ENCODE results near the gene TUT1.
A peak's percentile ranks its signal among the peaks of the same experiment; 100 is the strongest.
"Not testable (repeated sequence)": the region's sequence is repeated elsewhere in the genome, so short reads cannot be mapped to it uniquely, and the experiment has no call there.

Gene TUT1

GRCh38 chr11:62591448-62592145 is at the start of gene TUT1:
TUT1 (minus strand) TSS chr11:62591523; CDS start chr11:62591485, 38 bp downstream.
- peak; percentile 98 for DNase-seq

DNA sequence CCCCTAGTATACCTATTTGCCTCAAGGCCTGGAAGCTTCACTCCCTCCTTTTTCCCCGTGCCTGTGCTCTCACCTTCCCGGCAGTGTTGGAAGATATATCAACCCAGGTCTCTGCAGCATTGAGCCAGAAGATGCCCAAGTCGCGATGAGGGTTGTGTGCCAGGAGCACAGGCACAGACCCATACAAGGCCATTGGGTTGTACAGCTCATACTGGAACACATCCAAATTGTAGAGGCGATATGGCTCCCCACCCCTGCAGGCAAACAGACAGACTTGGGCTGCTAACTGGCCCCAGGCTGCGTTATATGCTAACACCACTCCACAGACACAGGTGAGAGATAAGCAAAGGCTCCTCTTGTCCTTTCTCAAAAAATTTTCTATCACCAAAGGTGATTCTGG is 41.2 kb upstream of the TUT1 start:
- no peak for DNase-seq

DNA sequence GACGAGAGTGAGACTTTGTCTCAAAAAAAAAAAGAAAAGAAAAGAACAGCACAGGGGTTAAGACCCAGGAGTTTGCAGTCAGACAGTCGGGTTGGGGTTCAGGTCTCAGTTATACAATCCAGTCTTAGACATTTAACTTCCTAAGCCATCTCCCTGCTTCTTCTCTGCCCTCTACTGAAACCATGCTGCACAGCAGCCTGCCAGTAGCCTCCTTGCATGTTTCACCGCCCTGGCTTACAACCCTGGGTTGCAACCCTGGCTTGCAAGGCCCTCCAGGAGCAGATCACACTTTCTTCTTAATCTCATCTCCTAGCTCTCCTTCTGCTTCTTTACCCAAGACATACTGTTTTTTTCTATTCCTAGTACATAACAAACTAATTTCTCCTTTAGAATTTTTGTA is 36.4 kb upstream of the TUT1 start:
- no peak for DNase-seq

DNA sequence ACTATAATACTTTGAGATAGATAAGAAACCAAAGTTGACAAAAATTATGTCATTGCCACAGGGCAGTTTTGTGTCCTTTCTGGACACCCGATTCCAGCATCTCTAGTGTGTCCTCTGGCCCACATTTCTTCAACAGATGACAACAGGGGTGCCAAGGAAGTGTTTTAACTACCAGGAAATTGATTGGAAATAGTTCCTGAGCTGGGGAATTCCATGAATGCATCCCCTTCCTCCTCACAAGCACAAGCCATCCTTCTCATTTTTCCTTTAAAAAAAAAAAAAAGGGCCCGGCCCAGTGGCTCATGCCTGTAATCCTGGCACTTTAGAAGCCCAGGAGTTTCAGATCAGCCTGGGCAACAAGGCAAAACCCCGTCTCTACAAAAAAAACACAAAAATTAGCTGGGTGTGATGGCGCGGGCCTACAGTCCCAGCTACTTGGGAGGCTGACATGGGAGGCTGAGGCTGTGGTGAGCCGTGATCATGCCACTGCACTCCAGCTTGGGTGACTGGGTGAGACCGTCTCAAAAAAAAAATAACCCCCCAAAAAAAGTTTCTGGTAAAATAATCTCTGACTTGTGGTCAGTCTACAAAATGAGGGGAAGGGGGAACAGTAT is 31.3 kb upstream of the TUT1 start:
- peak; percentile 10 for DNase-seq

DNA sequence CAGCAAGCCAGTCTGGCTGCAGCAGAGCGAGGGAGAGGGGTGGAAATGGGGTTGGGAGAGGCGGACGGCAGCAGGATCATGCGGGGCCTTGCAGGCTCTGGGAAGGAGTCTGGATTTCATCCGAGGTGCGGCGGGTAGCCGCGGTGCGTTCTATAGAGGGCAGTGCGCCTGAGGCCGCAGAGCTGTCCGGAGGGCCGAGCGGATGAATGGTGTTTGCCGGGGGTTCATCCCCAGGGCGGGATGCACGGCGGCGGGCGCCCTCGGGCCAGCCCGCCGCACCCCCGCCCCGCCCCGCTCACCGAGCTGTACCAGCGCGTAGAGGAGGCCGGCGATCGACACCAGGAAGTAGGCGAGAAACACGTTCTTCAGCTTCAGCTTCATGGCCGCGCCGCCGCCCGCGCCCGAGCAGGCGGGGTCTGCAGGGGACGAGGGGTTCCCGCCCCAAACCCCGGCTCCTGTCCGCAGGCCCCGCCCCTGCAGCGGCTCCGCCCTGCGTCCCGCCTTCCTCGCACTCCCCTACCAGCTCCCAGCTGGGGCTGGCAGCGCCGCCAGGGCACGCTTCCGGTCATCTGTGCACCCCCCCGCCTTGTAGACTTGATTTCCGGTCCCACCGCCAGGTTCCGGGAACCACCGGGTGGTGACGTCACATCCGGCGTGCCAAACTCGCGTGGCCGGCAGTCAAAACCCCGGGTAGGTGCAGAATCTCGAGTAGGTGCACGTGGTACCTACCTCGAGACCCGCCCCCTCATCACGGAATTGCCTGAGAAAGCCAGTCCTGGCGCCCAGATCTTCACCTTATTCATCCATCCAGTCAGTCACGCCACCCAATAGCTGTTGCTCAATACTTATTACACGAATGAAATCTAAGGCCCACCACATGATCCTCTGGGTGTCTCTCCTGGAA is 30.5 kb upstream of the TUT1 start, which contains the start of gene B3GAT3:
TSS of gene B3GAT3 (minus strand) at position 420 of the 904 bp plus-strand sequence. CDS start at position 381, 39 bp downstream.
- DNase-seq = peak; percentile 97

- DNase-seq = no peak
Measured at GRCh38 chr11:62621027-62621566, 29.8 kb upstream of the TUT1 start.

DNA sequence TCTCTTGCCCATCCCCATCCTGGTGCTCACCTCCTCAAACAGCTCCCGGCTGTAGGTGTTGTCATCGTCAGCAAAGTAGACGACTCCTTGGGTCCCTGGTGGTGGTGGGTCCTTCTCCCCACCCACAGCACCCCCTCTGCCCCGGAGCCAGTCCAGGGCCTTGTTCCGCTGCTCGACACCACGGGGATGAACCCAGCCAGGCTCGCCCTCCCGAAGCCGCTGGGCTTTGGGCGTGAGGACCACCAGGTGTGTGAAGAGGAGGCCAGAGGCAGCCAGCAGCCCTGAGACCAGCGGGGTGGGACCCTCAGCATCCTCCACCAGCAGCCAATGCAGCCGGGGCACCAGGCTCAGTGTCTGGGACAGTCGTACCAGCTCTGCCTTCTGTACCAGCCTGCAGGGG is 25.6 kb upstream of the TUT1 start:
- not testable (repeated sequence) for DNase-seq

- no peak for DNase-seq
Measured at GRCh38 chr11:62615521-62615920, 24.2 kb upstream of the TUT1 start.

DNA sequence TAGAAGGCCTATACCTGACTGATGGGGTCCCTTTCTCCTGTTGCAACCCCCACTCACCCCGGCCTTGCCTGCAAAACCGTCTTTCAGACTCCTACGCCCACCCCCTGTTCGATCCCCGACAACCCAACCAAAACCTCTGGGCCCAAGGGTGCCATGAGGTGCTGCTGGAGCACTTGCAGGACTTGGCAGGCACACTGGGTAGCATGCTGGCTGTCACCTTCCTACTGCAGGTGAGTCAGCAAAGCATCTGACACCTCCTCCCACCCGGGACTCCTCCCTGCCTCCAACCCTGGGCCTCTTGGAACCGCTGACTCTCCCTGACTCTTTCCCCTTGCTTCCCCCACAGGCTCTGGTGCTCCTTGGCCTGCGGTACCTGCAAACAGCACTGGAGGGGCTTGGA is 23.0 kb upstream of the TUT1 start:
- DNase-seq = no peak

GRCh38 chr11:62613291-62613778 is 22.0 kb upstream of the TUT1 start:
- no peak for DNase-seq

DNA sequence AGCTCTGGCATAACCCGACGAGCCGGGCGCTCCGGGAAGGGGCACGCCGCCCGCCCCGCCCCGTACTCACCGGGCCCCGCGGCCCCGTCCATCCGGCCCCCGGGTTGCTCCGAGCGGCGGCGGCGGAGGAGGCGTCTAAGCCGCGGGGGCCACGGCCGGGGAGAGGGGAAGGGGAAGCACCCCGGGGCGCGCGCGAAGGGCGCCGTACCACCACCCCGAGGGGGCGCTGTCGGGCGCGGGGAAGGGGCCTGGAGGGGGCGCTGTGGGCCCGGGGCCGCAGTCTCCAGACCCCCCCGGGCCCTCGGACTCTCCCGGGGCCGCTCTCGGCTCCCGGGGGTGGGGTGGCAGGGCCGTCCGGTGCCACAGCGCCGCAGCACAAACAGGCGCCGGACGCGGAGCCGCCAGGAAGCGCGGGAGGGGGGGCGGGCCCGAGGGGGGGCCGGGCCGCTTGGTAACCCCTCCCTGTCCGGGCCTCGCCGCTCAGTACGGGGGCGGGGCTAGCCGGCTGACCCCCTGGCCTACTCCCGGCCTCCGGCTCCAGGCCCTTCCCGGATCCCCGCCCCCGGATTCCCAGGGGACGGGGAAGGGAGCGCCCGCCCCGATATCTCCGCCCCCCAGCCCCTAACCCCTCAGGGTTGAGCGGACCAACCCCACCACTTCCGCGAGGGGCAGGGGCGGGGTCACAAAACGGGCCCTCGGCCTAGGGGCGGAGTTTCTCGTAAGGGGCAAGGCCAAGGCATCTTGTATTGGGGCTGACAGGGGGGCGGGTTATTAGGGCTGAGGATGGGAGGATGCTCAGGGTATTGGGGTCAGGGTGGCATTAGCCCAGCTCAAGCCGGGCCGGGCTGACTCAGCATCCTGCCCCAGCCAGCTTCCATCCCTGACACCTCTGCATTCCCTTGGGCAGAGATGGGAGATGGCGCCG is 21.3 kb upstream of the TUT1 start, which contains the start of the genes EML3 and ROM1:
TSS of gene EML3 (minus strand) at position 410 of the 925 bp plus-strand sequence. CDS start at position 92, 318 bp downstream.
TSS of gene ROM1 (plus strand) at position 892 of the 925 bp plus-strand sequence. CDS start at position 917, 25 bp downstream.
- DNase-seq = peak; percentile 76

DNA sequence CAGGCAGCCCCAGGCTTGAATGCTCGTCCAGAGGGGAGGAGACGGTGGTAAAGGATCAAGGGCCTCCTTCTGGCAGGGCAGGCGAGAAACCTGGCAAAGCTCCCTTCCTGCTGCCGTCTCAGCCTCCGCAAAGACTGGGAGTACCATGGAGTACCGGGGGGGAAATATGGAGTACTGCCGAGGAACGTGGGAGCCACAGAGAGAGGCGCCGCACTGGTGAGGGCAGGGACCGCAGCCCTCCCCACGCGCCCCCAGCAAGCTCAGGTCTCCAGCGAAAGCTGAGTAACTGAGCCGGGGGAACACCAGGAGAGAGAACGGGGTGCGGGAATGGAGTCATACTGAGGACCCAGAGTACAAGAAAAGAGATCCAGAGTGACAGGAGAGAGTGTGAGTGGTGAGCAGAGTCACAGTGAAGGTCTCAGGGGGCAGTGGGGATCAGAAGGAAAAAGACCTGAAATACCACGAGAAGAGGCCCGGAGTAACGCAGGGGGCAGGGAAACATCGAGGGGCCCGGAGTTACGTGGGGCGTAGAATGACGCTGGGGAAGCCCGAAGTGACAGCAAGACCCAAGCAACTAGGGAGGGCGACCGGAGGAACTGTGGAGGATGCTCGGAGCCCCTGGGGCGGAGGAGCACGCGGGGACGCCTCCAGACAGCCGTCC is 20.5 kb upstream of the TUT1 start:
- DNase-seq = peak; percentile 65

DNA sequence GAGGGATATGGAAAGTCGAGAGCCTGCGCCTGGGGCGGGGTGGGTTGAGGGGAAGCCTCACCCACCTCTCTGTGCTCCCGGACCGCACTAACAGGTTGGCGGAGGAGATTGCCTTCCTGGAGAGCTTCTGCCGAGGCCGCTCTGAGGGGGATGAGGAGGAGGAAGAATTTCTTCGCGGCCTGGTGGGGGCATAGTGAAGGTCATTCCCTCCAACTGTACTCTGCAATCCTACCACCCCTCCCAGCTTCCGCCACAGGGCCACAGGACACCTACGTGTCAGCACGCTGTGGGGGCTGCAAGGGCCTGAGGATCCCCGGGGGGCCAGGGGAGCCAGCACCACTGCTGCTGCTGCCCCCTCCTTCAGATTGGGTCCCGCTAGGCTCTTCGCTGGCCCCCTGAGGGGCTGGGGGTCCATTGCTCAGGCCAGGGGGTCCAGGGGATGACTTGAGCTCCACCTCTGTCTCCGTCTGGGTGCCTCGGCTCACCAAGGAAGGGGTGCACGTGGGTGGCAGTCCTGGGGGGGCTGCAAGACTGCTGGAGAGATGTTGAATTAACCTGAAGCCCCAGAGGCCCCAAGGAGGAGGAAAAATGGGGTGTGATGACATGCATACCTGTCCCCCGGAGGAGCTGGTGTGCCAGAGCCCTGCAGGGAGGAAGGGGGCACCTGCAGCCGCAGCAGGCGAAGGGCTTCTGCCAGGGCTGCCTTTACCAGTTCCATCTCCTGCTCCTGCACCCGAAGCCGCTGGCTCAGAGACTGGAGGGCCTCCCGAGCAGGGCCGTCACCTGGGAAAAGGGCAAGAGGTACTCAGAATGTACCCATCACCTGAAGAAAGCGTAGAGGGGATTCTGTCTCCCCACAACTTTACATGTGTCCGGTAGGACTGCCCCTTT is 19.7 kb upstream of the TUT1 start:
- DNase-seq = no peak

DNA sequence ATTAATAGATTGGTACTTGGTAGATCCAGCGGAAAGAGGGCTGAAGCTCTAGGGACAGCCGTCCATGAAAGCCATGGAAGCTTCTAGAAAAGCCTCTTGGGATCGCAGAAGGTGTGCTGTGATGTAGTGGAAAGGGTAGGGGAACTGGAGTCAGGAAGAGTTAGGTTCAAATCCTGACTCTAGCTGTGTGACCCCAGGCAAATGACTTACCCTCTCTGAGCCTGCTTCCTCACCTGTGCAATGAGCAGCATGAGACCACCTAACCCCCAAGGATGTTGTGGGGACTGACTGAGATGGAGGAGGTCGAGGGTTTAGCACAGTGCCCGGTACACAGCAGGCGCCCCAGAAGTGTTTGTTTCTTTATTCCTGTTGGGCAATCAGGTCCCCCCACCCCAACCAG is 19.1 kb upstream of the TUT1 start:
- DNase-seq = no peak

DNA sequence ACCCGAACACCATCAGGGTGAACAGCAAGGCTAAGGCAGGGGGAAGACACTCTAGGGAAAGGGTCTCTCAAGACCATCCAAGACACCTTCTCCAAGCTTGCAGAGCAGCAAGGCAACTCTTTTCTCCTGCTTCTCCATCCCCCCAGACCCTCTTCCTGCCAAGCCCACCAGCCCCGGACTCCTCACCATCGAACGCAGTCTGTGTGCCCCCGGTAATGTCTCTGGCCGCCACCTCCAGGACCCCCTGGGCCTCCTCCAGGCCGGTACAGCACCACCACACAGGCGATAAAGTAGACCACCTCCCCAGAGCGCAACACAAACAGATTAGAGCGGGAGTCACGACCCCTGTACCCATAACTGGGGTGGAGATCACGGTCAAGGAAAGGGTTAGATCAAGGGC is 17.5 kb upstream of the TUT1 start:
- DNase-seq = no peak

- no peak for DNase-seq
Measured at GRCh38 chr11:62607714-62608113, 16.4 kb upstream of the TUT1 start.

DNA sequence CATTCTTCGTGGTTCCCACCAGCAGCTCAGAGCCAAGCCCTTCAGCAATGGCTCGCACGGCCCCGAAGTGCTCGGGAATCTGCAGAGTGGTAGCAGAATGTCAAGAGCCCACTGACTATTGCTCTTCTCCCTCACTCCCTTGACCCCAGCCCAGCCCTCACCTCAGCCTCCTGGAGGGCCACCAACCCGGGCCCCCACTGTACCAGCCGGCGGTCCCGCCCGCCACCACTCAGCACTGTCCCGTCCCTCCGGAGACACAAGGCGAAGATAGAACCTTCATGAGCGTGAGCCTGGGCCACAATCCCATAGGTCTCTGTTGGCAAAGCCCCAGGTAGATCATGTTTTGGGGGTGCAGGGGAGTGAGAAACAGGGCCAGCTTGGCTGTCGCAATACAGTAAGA is 14.6 kb upstream of the TUT1 start:
- no peak for DNase-seq

GRCh38 chr11:62605467-62605866 is 14.1 kb upstream of the TUT1 start:
- no peak for DNase-seq

GRCh38 chr11:62604460-62605120 is 13.3 kb upstream of the TUT1 start:
- no peak for DNase-seq
